HepG2 (cell line): ENCODE results near the gene KLK10. TPM values are rescaled to one million over a fixed set of nuclear protein-coding genes. Genes with fewer than 3 reads are reported as not detected.

Experiments used
- ATAC-seq: fragments of 200-7000 bp; cut with Tn5 transposase; 3 replicates; pipeline ENCODE4 v1.9.1; 2020; ENCODE audit warnings: mild to moderate bottlenecking, moderate library complexity
- BruUV-seq: library from RNA; stranded (reverse); fragments of 400-500 nt; replicated peaks from 2 replicates; lab custom pipeline; 2021; lab: Mats Ljungman, UMichigan
- CTCF ChIA-PET: fragments of 300-600 bp; formaldehyde crosslinking; extraction: SDS; loops from one replicate; lab custom pipeline; 2021; ENCODE audit warnings: low total read pairs, inconsistent platforms, low intra/inter-chr PET ratio; lab: Yijun Ruan, JAX
- POLR2A ChIA-PET: fragments of 350-600 bp; sonication (Branson Sonifier 250); formaldehyde crosslinking; loops from one replicate; lab custom pipeline; 2020; ENCODE audit warnings: antibody characterized with exemption, inconsistent platforms; lab: Yijun Ruan, JAX
- DNase-seq: peaks from one replicate; pipeline ENCODE4 v3.0.0-alpha.2; 2015; ENCODE audit warnings: low spot score
- FAIRE-seq: peaks from 3 replicates; lab custom pipeline; 2011; peaks lifted over from hg19 to GRCh38; lab: Jason Lieb, UNC
- H2AFZ ChIP-seq: one replicate; pipeline ENCODE4 v1.6.1; 2011; ENCODE audit warnings: low read length, inconsistent platforms
- H3K27ac ChIP-seq: fragments of 300-600 bp; 3 replicates; pipeline ENCODE4 v1.8.0; 2011; ENCODE audit warnings: mixed run types, mild to moderate bottlenecking, mixed read lengths, low read length, inconsistent platforms; ENCODE audit not compliant: insufficient read depth; ENCODE audit errors: extremely low read length
- H3K27me3 ChIP-seq, 2 experiments: fragments of 200-600 bp in 1 of 2; 2 replicates in 1 of 2; 3 replicates in 1 of 2; pipeline versions ENCODE4 v1.6.0 to v1.8.0; 2011; ENCODE audit warnings: low read length in 2 of 2, mild to moderate bottlenecking in 2 of 2, moderate library complexity in 2 of 2, inconsistent platforms in 1 of 2; ENCODE audit not compliant: insufficient read depth in 2 of 2, control insufficient read depth in 1 of 2
- H3K36me3 ChIP-seq, 2 experiments: fragments of 200-600 bp in 1 of 2; replicated peaks in 1 of 2; 2 replicates in 1 of 2; 3 replicates in 1 of 2; pipeline versions ENCODE4 v1.5.1 to v1.8.0; 2011; ENCODE audit warnings: low read length in 2 of 2, inconsistent platforms in 1 of 2; ENCODE audit not compliant: insufficient read depth in 2 of 2, control insufficient read depth in 1 of 2
- H3K4me1 ChIP-seq: 2 replicates; pipeline ENCODE4 v1.5.1; 2012; ENCODE audit warnings: low read length, inconsistent platforms; ENCODE audit not compliant: insufficient read depth
- H3K4me2 ChIP-seq: 2 replicates; pipeline ENCODE4 v1.6.0; 2011; ENCODE audit warnings: low read depth, low read length, inconsistent platforms
- H3K4me3 ChIP-seq, 3 experiments: fragments of 200-600 bp in 1 of 3; sonication (generic), shearing (Covaris generic) in 1 of 3; replicated peaks in 1 of 3; 2 replicates each; pipeline ENCODE4 v1.5.1; 2011 to 2016; ENCODE audit warnings: low read length in 3 of 3, inconsistent platforms in 2 of 3, low read depth in 2 of 3, mild to moderate bottlenecking in 2 of 3, control low read depth in 1 of 3, mixed read lengths in 1 of 3; ENCODE audit not compliant: insufficient read depth in 1 of 3
- H3K79me2 ChIP-seq: one replicate; pipeline ENCODE4 v1.6.1; 2011; ENCODE audit warnings: low read length, inconsistent platforms; ENCODE audit not compliant: insufficient read depth
- H3K9ac ChIP-seq: 2 replicates; pipeline ENCODE4 v1.6.0; 2011; ENCODE audit warnings: mild to moderate bottlenecking, low read depth, low read length, inconsistent platforms; ENCODE audit not compliant: insufficient read depth
- H3K9me3 ChIP-seq: 2 replicates; pipeline ENCODE4 v1.5.1; 2012; ENCODE audit warnings: mild to moderate bottlenecking, low read length
- H4K20me1 ChIP-seq: 2 replicates; pipeline ENCODE4 v1.6.0; 2011; ENCODE audit warnings: inconsistent platforms, mild to moderate bottlenecking, low read length, moderate library complexity; ENCODE audit not compliant: insufficient read depth
- GATA4 ChIP-seq: sonication (generic); IDR thresholded peaks from 2 replicates; pipeline ENCODE4 v1.6.1; 2016; ENCODE audit warnings: antibody characterized with exemption, low read depth, borderline replicate concordance
- IKZF4 ChIP-seq: sonication (generic); formaldehyde crosslinking; IDR thresholded peaks from 2 replicates; pipeline ENCODE4 v1.5.1; 2020; ENCODE audit warnings: borderline replicate concordance, mild to moderate bottlenecking, low read depth, missing genetic modification reagents; ENCODE audit errors: not compliant biosample characterization
- KLF11 ChIP-seq: IDR thresholded peaks from 2 replicates; pipeline ENCODE4 v1.6.1; 2016; ENCODE audit warnings: missing compliant biosample characterization
- KLF9 ChIP-seq: IDR thresholded peaks from 2 replicates; pipeline ENCODE4 v1.6.1; 2016; ENCODE audit warnings: low read depth
- PCBP1 ChIP-seq: fragments of 200-400 bp; formaldehyde crosslinking; IDR thresholded peaks from 2 replicates; pipeline ENCODE4 v1.6.1; 2017; ENCODE audit warnings: mild to moderate bottlenecking, low read depth, low read length, borderline replicate concordance
- POLR2AphosphoS5 ChIP-seq: IDR thresholded peaks from 2 replicates; pipeline ENCODE4 v1.6.1; 2012; ENCODE audit warnings: low read depth, low read length
- SP5 ChIP-seq: IDR thresholded peaks from 2 replicates; pipeline ENCODE4 v1.6.1; 2016; ENCODE audit warnings: low read depth, borderline replicate concordance
- SRSF9 ChIP-seq: fragments of 200-400 bp; formaldehyde crosslinking; IDR thresholded peaks from 2 replicates; pipeline ENCODE4 v1.6.1; 2018; ENCODE audit warnings: borderline replicate concordance, mild to moderate bottlenecking, low read depth, low read length; ENCODE audit not compliant: insufficient read depth, poor library complexity, severe bottlenecking
- TBX2 ChIP-seq: sonication (generic); formaldehyde crosslinking; IDR thresholded peaks from 2 replicates; pipeline ENCODE4 v1.5.0; 2020; ENCODE audit warnings: missing genetic modification reagents, mild to moderate bottlenecking, borderline replicate concordance
- ZBTB4 ChIP-seq: sonication (generic); formaldehyde crosslinking; IDR thresholded peaks from 2 replicates; pipeline ENCODE4 v1.4.0; 2020; ENCODE audit warnings: missing genetic modification reagents, mild to moderate bottlenecking, borderline replicate concordance
- ZBTB7B ChIP-seq: sonication (generic); formaldehyde crosslinking; IDR thresholded peaks from 2 replicates; pipeline ENCODE4 v1.4.0; 2020; ENCODE audit warnings: missing genetic modification reagents
- ZNF543 ChIP-seq: sonication (generic); formaldehyde crosslinking; IDR thresholded peaks from 2 replicates; pipeline ENCODE4 v1.4.0; 2020; ENCODE audit warnings: mild to moderate bottlenecking, missing genetic modification reagents
- in situ Hi-C: cut with HindIII; loops from 2 replicates; pipeline ENCODE4 v1.10.0; 2017; ENCODE audit warnings: low pct_unique_long_range_greater_than_20kb; ENCODE audit not compliant: extremely low pct_ligation_motif_present
- intact Hi-C: fragments of 100-400 bp; cut with micrococcal nuclease; formaldehyde crosslinking; loops from one replicate; pipeline ENCODE4 v1.10.0; 2022; ENCODE audit not compliant: unreplicated experiment
- polyA plus RNA-seq, 8 experiments: library from polyadenylated mRNA; depleted of rRNA in 3 of 8; stranded (reverse) in 7 of 8; unstranded in 1 of 8; fragments of >200 nt; fragmentation: Illumina TruSeq in 4 of 8; extraction: Trizol in 4 of 8; gene quantifications; 2 replicates each; pipeline versions ENCODE4 v1.2.1 to v1.2.3, GENCODE V29; 2011 to 2016; ENCODE audit warnings: low read depth in 4 of 8, missing spikeins in 1 of 8, mixed read lengths in 1 of 8; ENCODE audit not compliant: insufficient read depth in 1 of 8
- total RNA-seq, 5 experiments: library from RNA; depleted of rRNA; stranded (reverse); fragments of >200 nt; fragmentation: Illumina TruSeq; extraction: Trizol; gene quantifications; 2 replicates each; pipeline ENCODE4 v1.2.3, GENCODE V29; 2016; ENCODE audit warnings: low read depth in 1 of 5

Gene KLK10
- total and polyA plus RNA-seq, 2 of the 13 experiments (the other 11 are each of a cell fraction or from before 2014, with no cell fraction given), result not detected

GRCh38 chr19:51055866-51056265 lies 36.4 kb upstream of the KLK10 start:
- Histone ChIP-seq H3K27me3 (peaks cover 0 to 3% of the 10 kb centered on the region in 2 experiments; a peak in 1 of 5 replicates), H3K9me3 (no peaks in the 10 kb centered on the region), H3K27ac (no peak overlapping the region), H3K4me1 (no peaks in the 10 kb centered on the region), H3K36me3 (no peaks in the 10 kb centered on the region), H3K79me2 (no peaks in the 10 kb centered on the region), H3K4me2 (no peak overlapping the region), H3K4me3 (no peak overlapping the region), H2AFZ (no peak overlapping the region), H3K9ac (no peak overlapping the region), H4K20me1 (no peaks in the 10 kb centered on the region)
- CTCF ChIA-PET, result no interaction called here
- BruUV-seq, result no TSS peak
- ATAC-seq (no peak), DNase-seq (no peak), FAIRE-seq (no peak)
- intact Hi-C loops (no loop called here), in situ Hi-C loops (no loop called here)
- POLR2A ChIA-PET, result no interaction called here
- TF ChIP-seq ZNF543 (CRISPR knock-in tag) (no peak), ZBTB7B (CRISPR knock-in tag) (no peak), IKZF4 (CRISPR knock-in tag) (no peak), PCBP1 (no peak), KLF9 (CRISPR knock-in tag) (no peak), SRSF9 (no peak), TBX2 (CRISPR knock-in tag) (no peak), SP5 (CRISPR knock-in tag) (no peak), GATA4 (no peak), POLR2AphosphoS5 (no peak), ZBTB4 (CRISPR knock-in tag) (no peak), KLF11 (no peak)
